GM21786 (cell line): ENCODE measurements around the gene UBE2I.
A peak's percentile ranks its signal among the peaks of the same experiment; 100 is the strongest.
"Not testable (repeated sequence)": the region's sequence is repeated elsewhere in the genome, so short reads cannot be mapped to it uniquely, and the experiment has no call there.

Experiments used
- ATAC-seq: cut with Tn5 transposase; IDR thresholded peaks from one replicate; pipeline ENCODE4 v1.9.1; 2021; ENCODE audit not compliant: unreplicated experiment

UBE2I gene

DNA sequence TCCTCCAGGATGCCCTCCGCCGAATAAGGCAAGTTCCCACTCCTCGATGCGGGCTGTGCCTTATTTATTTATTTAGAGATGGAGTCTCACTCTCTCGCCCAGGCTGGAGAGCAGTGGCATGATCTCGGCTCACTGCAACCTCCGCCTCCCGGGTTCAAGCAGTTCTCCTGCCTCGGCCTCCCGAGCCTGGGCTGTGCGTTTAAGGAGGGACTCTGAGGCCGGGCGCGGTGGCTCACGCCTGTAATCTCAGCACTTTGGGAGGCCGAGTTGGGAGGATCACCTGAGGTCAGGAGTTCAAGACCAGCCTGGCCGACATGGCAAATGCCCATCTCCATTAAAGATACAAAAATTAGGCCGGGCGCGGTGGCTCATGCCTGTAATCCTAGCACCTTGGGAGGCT, 18.7 kb downstream of the UBE2I start:
- ATAC-seq: not testable (repeated sequence)

DNA sequence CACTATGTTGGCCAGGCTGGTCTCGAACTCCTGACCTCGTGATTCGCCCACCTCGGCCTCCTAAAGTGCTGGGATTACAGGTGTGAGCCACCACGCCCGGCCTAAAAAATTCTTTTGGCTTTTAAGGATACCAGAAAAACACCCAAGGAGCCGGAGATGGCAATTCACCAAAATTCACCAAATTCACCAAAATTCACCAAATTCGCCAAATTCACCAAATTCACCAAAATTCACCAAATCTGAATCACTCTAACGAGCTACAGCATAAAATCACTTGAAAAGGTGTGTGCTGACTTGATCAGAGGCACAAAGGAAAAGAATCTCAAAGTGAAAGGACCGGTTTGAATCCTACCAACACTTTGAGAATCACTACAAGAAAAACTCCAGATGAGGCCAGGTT, 19.5 kb downstream of the UBE2I start:
- ATAC-seq: not testable (repeated sequence)

DNA sequence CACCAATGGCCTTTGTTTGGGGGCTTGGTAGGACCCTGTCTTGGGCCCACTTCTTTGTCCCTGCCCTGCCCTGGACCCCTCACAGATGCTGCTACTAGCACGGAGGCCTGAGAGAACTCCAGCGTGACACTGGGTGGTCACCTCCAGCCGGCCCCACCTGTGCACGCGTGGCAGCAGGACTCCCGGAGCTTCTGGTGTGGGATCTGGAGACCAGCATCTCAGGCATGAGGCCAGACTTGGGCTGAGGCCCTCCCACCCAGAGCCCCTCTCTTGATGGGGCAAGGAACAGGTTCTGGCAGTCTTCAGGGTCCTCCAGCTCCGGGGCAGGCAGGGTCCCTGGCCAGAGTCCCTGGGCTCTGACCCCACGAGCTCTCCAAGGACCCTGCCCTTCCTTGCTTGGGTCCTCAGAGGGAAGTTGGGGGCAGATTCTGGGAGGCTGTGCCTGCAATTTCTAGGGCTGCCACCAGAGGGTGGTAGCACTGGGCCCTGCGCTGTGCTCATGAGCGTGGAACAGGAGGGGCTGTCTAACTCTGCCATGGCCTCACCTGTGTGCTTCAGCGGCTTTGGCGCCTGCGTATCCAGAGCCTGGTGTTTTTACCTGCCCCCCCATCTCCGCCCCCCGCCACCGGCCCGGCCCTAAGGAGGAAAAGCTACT, 21.0 kb downstream of the UBE2I start:
- no peak for ATAC-seq

DNA sequence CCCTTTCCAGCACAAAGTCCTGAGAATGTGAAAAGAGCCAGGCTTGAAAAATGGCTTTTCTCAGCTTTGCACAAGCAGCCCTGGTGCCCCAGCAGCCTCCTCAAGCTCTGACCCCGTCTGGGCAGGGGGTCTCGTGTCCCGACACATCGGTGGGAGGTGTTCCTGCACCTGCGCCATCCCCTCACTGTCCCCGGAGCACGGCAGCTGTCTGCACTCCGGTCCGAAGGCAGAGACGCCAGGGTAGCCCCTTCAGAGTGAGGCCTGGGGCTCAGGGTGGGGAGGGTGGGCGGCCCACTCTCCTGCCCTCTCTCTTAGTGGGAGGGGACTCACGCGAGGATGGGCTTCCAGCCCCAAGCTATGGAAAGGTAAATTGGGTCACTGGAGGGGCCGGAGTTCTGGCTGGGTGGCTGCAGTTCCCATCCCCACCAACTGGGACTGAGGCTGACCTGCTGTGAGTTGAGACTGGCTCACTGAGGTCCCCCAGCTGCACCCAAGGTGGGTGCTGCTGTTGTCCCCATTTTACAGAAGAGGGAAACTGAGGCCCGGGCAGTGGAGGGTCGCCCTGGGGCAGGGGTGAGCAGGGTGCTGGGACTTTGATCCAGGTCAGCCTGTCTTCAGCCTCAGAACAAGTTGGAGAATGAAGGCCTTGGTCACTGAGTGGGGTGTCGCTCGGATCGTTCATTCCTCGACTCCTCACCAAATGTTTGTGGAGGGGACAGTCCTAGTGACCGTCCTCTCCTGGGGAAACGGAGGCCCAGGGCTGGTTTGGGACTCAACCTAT, 21.7 kb downstream of the UBE2I start:
- ATAC-seq: no peak

DNA sequence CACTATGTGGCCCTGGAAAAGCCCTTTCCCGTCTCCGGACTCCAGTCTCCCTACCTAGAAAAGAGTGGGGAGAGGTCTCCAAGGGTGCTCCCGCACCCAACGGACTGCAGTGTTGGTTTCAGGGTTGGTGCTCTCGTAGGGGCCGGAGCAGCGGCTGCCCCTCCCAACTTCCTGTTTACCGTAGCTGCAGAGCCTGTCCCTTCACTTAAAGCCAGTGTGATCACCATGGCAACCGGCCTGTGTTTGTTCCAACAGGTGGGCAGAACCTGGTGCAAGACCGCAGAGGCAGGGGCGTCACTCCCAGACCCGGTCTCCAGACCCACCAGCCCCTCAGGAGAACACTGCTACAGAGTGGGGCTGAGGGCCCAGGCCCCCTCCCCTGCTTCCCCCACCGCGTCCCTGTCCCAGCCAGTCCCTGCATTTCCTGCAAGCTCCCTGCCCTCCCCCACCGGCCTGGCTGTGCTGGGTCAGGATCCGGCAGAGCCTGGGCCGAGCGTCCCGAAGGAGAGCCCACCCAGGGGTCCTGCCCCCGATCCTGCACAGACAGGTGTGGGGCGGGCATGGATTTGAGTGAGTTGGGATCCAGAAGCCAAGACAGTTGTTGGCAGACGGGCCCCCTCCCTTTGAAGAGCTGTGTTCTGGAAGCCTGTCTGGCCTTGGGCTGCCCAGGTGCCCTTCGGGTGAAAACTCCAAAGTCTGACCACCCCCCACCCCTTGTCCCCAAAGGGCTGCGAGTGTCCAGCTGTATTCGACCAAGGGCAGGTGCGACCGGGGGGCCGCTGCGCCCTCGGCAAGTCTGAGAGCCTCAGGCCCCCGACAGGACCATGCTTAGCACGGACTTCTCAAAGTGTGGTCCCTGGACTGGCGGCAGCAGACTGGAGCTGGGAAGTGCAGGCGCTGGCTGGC, 22.5 kb downstream of the UBE2I start:
- peak; percentile 42 for ATAC-seq

DNA sequence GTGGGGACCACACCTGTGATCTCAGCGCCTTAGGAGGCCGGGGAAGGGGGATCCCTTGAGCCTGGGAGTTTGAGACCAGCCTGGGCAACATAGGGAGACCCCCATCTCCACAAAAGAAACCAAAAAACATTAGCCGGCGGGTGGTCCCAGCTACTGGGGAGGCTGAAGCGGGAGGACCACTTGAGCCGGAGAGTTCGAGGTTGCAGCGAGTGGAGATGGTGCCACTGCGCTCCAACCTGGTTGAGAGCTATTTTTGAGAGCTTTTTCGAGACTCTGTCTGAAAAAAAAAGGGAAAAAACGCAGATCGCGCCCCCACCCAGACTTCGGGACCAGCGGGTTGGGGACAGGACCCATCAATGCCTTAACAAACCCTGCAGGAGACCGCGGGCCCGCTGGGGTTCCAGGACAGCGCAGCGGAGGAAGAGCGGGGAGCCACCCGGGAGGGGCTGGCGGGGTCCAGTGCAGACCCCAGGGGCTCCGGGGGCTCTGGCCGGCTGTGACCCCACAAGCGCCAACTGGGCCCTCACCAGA, 23.2 kb downstream of the UBE2I start:
- no peak for ATAC-seq

DNA sequence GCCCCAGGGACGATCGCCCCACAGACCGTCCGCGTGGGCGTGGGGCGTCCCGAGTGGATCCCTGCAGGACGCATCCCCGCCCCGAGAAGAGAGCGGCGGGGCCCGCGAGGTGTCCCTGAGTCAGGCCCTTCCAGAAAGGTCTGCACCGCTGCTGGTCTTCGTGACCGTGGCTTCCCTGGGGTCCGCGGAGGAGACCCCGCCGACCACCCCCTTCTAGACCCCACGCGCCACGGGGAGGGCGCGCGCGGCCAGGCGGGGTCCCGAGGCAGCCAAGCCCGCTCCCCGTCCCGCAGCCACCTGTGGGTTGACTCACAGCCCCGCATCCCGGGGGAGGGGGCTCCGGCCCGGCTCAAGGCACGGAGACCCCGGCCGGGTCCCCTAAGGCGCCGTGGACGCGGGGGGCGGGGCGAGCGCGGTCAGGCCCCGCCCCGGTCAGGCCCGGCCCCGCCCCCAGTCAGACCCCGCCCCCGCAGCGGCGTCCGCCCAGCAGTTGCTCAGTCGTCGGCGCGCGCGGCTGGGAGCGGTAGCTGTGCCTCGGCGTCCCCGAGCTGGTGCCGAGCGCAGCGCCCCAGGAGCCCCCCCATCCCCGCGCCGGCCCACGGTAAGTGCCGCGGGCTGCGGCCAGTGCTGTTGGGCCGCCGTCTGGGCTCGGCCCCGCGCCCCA, 23.8 kb downstream of the UBE2I start, which contains the start of gene BAIAP3:
TSS of gene BAIAP3 (plus strand) at position 497 of the 664 bp plus-strand sequence. CDS start 4,905 bp downstream, outside the sequence.
- no peak for ATAC-seq

DNA sequence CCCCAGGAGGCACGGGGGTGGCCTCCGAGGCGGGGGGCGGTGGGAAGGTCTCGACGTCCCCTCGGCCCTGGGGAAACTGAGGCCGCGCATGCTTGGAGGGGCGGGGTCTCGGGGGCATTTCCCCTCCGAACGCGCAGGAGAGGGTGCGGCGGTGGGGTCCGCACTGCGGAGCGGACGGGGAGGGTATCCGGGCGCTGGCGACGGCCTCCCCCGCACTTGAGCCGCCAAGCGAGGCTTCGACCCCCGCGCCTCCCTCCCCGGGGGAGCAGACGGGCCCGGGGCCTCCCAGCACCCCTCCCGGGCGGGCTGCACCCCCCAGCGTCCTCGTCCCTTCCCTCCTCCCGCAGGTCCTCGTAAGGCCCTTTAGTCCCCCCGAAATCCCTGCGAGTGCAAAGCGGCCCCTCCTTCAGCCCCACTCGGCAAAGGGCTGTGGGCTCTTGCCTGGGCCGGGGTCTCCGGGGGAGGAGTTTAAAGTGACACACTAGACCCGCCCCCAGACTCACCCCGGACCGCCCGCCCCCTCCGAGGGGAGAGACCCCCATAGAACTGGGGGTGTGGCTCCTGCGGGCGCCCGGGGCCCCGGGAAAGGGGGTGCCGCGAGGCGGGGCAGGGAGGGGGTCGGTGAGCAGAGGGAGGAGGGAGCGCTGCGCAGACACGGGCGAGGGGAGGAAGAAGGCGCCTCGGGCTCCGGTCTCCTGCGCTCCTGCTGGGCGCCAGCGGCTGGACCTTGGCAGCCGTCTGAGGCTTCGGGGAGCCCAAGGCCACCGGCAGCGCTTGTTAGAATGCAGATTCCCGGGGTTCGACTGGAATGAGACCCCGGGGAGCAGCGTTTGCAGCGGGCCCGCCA, 24.6 kb downstream of the UBE2I start:
- no peak for ATAC-seq

DNA sequence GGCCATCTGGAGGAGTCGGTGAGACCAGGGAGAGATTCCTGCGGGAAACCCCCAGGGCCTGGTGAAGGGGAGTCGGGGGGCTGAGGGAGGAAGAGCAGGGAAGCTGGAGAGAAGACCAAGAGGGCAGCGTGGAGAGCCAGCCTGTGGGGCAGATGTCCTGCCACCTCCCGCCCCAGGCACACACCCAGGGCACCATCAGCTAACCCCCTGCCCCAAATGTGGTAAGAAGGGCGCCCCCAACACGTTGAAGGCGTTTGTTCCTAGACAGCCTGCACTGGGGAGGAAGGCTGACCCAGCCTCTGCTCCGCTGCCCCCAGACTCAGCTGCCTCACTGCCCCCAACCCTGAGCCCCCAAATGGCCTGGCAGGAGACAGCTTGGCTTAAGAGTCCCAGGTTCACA, 25.3 kb downstream of the UBE2I start:
- no peak for ATAC-seq

DNA sequence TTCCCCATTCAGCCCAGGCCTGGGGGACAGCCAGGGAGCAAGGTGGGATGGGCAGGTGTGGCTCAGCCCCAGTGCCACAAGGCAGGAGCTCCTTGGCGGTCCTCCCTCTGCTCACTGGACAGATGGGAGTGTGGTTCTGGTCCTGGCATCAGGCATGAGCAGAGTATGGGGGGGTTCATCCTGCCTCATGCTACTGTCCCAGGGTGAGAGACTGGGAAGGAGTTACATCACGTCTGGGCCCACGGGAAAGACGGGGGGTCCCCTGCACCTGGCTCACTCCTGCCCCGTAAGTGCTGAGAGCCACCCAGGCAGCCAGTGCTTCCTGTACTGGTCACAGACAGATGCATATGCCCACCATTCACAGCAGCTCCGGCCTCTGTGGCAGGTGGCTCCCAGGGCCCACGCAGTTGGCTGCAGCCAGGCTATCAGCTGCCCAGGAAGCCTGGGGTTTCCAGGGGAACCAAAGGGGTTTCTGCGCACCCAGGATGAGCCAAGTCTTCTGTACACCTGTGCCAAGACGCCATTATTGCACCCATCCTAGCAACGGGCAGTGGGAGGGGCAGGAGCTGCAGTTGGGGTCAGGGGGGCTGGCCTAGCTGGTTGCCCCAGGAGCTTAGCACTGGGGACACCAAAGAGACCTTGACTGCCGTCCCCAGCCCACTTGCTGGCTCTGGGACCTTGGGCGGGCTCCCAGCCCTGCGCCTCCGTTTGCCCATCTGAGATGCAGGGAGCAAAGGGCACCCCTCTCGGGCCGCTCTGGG, 26.0 kb downstream of the UBE2I start:
- no peak for ATAC-seq

DNA sequence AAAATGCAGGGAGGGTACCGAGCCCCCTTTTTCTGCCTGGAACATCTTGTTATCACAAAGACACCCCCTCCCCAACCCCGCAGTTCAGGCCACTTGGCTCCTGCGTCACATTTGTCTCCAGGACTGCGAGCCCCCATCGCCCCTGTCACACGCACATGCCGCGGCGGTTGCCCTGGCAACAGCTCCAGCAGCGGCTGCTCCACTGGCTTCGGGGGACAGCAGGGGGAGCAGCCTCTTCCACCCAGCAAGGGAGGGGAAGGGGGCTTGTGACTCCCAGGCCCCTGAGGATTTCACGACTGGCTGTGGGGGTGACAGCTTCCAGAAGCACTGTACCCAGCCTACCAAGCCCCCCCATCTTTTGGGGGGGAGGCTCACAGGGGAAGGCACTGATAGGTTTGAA, 26.6 kb downstream of the UBE2I start:
- no peak for ATAC-seq

DNA sequence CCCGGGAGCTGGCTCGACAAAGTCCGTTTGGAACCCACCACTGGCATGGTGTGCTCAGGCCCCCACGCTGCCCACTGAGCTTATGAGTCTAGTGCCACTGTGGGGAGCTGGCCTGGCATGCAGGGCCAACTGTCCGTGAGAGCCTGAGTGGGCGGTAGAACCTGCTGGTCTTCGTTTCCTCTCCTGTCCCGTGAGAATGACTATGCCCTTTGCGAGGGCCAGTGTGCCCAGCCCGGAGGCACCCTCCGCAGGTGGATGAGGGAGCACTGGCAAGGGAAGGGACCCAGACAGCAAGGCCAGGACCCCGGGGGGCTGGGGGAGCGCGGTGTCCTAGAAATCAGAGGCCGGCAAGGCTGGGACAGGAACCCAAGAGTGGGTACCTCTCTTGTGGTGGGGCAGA, 27.2 kb downstream of the UBE2I start:
- no peak for ATAC-seq

DNA sequence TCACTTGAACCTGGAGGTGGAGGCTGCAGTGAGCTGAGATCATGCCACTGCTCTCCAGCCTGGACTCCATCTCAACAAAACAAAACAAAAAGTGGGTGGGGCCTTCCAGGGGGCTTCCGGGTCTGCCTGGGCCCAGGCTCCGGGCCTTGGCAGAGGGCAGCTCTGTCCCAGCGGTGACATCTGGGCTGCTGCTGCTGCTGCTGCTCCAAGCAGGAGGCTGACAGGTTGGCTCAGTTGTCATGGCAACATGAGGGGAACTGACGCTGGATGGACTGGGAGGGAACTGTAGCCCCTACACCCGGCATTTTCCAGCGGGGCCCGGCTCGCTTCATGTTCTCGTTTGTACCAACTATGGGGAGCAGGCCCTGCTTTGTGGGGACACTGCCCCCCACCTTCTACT, 28.1 kb downstream of the UBE2I start:
- ATAC-seq: no peak

DNA sequence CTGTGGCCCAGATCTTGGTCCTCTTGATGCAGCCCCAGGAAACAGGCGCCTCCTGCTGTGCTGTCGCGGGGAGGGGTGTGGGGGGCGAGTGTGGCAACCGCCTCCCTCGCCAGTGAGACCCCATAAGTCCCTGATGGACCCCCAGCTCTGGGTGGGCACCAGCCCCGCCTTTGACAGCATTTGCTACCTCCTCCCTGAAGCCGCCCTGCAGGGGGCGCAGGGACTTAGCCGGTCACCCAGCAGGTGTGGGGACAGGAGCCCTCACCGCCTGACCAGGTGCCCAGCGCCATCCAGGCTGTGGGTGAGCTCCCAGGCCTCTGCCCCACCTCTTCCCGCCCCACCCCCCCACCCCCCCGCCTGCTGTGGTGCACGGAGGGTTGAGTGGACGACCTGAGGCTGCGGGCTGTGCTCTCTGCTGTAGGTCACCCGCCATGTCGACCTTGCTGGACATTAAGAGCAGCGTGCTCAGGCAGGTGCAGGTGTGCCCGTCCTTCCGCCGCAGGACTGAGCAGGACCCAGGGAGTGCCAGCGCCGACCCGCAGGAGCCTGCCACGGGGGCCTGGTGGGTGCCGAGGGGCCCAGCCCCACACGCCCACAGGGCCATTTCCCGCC, 28.8 kb downstream of the UBE2I start:
- no peak for ATAC-seq

DNA sequence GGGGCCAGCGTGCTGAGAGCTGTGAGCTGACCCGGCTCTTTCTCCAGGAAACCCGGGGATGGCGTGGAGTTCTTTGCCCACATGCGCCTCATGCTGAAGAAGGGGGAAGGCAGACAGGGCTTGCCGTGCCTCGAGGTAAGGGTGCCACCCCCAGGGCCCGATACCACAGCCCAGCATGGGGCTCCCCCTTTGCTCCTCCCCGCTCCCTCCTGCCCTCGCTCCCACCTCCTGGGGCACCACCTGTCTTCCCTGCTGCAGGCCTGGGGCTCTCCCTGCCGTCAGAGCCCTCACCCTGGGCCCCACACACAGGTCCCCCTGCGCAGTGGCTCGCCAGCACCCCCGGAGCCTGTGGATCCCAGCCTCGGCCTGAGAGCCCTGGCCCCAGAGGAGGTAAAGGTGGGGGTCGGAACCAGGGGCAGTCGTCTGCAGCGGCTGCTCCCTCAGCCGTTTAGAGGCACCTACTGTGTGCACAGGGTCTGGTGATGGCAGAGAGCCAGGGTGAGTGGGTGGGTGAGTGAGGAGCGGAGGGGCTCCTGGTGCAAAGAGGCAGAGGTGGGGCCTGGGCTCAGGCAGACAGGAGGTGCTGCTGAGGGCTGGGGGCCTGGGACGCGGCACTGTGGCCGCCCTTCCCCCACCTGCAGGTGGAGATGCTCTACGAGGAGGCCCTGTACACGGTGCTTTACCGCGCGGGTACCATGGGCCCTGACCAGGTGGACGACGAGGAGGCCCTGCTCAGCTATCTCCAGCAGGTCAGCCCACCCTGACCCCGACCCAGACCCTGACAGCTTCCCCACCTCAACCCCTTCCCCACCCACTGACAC, 29.6 kb downstream of the UBE2I start:
- no peak for ATAC-seq

DNA sequence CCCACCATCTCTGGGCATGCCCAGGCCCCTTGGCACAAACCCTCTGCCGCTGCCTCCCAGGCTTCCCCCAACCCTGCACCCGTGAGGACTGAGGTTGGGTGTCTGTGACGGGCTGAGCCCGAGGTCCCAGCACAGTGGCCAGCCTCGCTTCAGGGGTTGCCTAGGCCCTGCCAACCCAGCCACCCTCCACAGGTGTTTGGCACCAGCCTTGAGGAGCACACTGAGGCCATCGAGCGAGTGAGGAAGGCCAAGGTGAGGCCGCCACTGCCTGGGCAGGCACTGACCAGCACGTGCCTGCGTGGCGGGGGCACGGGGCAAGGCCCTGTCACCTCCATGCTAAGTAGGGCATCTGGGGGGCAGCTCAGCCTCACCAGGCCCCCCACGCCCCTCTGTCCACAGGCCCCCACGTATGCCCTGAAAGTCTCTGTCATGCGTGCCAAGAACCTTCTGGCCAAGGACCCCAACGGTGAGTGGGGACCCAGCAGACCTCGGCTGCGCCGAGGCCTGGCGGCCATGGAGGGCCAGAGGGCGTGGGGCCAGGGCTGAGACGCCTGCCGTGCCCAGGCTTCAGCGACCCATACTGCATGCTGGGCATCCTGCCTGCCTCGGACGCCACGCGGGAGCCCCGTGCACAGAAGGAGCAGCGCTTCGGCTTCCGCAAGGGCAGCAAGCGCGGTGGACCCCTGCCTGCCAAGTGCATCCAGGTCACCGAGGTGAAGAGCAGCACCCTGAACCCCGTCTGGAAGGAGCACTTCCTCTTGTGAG, 31.5 kb downstream of the UBE2I start:
- no peak for ATAC-seq
